Erythroblast (primary cell): Measurements from ENCODE around the gene IL1R2.

ENCODE experiments used
- GATA1 ChIP-seq: IDR thresholded peaks from 2 replicates; pipeline ENCODE4 v1.6.1; 2011; ENCODE audit warnings: low read depth, mild to moderate bottlenecking, control low read depth, low read length, moderate library complexity
- POLR2A ChIP-seq: IDR thresholded peaks from 2 replicates; pipeline ENCODE4 v1.6.1; 2011; ENCODE audit warnings: mild to moderate bottlenecking, low read length

DNA sequence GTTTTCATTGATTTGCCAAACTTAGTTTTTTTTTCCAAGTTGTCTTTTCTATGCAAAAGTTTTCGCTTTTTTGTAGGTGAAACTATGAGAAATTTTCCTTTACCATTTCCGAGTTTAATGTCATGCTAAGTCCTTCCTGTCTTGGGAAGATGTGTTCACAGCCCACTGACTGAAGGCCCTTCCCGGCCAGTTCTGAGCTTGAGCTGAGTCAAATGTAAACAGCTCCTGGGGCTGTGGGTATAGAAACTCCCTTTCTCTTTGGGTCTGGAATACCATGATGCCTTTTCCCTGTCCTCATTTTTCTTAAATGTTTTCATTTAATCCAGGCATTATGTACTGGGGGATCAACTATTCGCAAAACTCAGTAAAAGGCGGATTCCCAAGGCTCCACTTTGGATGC is 81.0 kb downstream of the IL1R2 start:
- TF ChIP-seq POLR2A (no peak), GATA1 (no peak)
